KMS-11 (cell line): ENCODE data around the gene RAB11FIP4.

Experiments
- H2AFZ ChIP-seq: fragments of 200-600 bp; sonication (generic); 2 replicates; pipeline ENCODE4 v1.6.1; 2016; ENCODE audit warnings: antibody characterized with exemption, mixed run types, low read depth
- H3K27ac ChIP-seq: fragments of 200-600 bp; sonication (generic); 2 replicates; pipeline ENCODE4 v1.6.1; 2016; ENCODE audit warnings: mild to moderate bottlenecking, mixed run types
- H3K27me3 ChIP-seq: fragments of 200-600 bp; sonication (generic); 2 replicates; pipeline ENCODE4 v1.6.1; 2017; ENCODE audit warnings: mild to moderate bottlenecking, low read depth, mixed run types, moderate library complexity; ENCODE audit not compliant: insufficient read depth
- H3K36me3 ChIP-seq: fragments of 200-600 bp; sonication (generic); 2 replicates; pipeline ENCODE4 v1.6.1; 2017; ENCODE audit warnings: mild to moderate bottlenecking, mixed run types; ENCODE audit not compliant: insufficient read depth
- H3K4me1 ChIP-seq: fragments of 200-600 bp; sonication (generic); 2 replicates; pipeline ENCODE4 v1.6.1; 2016; ENCODE audit warnings: mild to moderate bottlenecking, low read depth, mixed run types; ENCODE audit not compliant: poor library complexity, severe bottlenecking
- H3K4me2 ChIP-seq: fragments of 200-600 bp; sonication (generic); 2 replicates; pipeline ENCODE4 v1.7.0; 2016; ENCODE audit warnings: mild to moderate bottlenecking, mixed run types
- H3K4me3 ChIP-seq: fragments of 200-600 bp; sonication (generic); IDR thresholded peaks from 2 replicates; pipeline ENCODE4 v1.6.1; 2017; ENCODE audit warnings: low read depth, low read length, mixed read lengths; ENCODE audit not compliant: insufficient read depth
- H3K79me2 ChIP-seq: fragments of 200-600 bp; sonication (generic); 2 replicates; pipeline ENCODE4 v1.6.1; 2016; ENCODE audit warnings: low read depth, mixed run types; ENCODE audit not compliant: insufficient read depth
- H3K9ac ChIP-seq: fragments of 200-600 bp; sonication (generic); 2 replicates; pipeline ENCODE4 v1.6.1; 2016; ENCODE audit warnings: mild to moderate bottlenecking, mixed run types
- H4K20me1 ChIP-seq: fragments of 200-600 bp; sonication (generic); 2 replicates; pipeline ENCODE4 v1.6.1; 2016; ENCODE audit warnings: mild to moderate bottlenecking, mixed run types; ENCODE audit not compliant: insufficient read depth
- TF ChIP-seq, protein P1 (sequence below): fragments of 200-600 bp; sonication (generic); conservative IDR thresholded peaks from 2 replicates; pipeline ENCODE4 v1.6.1; 2017; ENCODE audit warnings: low read depth, mild to moderate bottlenecking, antibody characterized with exemption, low read length, moderate library complexity, mixed read lengths

RAB11FIP4 gene

DNA sequence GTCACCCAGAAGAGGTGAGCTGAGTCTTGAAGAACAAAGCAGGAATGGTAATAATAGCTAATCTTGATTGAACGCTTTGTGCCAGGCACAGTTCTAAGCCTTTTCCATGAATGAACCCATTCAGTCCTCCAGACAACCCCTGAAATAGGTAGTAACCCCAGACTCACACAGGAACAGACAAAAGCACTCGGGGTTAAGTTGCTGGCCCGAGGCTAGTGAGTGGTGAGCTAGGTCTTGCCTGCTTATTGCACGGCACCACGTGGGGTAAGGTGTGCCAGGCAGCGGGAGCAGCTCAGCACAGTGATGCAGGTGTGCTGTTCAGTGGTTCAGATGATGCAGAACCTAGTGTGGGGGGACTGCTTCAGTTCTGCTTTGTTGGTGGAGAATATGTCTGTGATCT is 181.6 kb downstream of the RAB11FIP4 start:
- no peak overlapping the region for H3K4me3 ChIP-seq
- no peak overlapping the region for H3K9ac ChIP-seq
- no peak overlapping the region for H3K4me2 ChIP-seq
- H3K27me3 ChIP-seq, result no peaks in the 10 kb centered on the region
- no peaks in the 10 kb centered on the region for H4K20me1 ChIP-seq
- no peaks in the 10 kb centered on the region for H3K36me3 ChIP-seq
- TF ChIP-seq, protein P1, sequence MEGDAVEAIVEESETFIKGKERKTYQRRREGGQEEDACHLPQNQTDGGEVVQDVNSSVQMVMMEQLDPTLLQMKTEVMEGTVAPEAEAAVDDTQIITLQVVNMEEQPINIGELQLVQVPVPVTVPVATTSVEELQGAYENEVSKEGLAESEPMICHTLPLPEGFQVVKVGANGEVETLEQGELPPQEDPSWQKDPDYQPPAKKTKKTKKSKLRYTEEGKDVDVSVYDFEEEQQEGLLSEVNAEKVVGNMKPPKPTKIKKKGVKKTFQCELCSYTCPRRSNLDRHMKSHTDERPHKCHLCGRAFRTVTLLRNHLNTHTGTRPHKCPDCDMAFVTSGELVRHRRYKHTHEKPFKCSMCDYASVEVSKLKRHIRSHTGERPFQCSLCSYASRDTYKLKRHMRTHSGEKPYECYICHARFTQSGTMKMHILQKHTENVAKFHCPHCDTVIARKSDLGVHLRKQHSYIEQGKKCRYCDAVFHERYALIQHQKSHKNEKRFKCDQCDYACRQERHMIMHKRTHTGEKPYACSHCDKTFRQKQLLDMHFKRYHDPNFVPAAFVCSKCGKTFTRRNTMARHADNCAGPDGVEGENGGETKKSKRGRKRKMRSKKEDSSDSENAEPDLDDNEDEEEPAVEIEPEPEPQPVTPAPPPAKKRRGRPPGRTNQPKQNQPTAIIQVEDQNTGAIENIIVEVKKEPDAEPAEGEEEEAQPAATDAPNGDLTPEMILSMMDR, result no peak
- H3K79me2 ChIP-seq, result no peaks in the 10 kb centered on the region
- H3K4me1 ChIP-seq, result no peaks in the 10 kb centered on the region
- H3K27ac ChIP-seq, result no peak overlapping the region
- no peak overlapping the region for H2AFZ ChIP-seq

DNA sequence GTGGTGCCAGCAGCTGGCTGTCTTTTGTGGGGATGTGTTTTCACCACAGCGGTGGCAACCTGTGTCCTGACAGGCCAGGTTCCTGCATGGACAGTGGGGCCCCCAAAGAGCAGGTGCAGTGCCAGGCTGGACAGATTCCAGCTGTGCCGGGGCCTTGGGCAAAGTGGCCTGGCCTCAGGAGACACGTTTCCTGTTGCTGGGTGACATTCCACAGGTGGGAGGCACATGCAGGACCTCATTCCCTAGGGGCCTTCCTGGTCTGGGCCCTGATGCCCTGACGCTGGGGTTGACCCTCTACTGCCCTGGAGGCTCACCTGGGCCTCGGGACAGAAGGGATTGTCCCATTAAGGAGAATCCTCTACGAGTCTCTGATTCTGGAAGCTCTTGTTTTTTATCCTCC is 182.4 kb downstream of the RAB11FIP4 start:
- H2AFZ ChIP-seq, result no peak overlapping the region
- H3K4me3 ChIP-seq, result no peak overlapping the region
- H4K20me1 ChIP-seq, result no peaks in the 10 kb centered on the region
- no peaks in the 10 kb centered on the region for H3K4me1 ChIP-seq
- H3K4me2 ChIP-seq, result no peak overlapping the region
- H3K27ac ChIP-seq, result no peak overlapping the region
- no peaks in the 10 kb centered on the region for H3K36me3 ChIP-seq
- H3K27me3 ChIP-seq, result no peaks in the 10 kb centered on the region
- TF ChIP-seq, protein P1, result no peak
- H3K79me2 ChIP-seq, result no peaks in the 10 kb centered on the region
- H3K9ac ChIP-seq, result no peak overlapping the region

DNA sequence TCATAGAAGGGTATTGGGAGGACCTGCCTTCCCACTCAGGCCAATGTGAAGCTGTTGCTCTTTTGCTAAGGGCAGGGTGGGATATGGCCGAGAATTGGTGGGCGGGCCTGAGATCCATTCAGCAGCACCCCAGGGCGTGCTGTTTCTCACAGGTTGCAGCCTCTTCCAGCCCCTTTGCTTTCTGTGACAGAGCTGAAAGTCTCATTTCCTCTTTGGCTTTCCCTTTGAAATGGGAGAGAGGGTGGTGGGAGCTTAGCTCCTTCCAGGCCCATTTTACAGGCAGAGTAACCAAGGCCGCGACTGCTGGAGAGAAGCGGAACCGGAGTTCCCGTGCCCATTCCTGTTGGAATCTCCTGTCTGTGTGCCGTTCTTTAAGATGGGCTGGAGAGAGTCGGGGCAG is 183.0 kb downstream of the RAB11FIP4 start:
- Histone ChIP-seq H3K9ac (no peak overlapping the region), H3K4me3 (no peak overlapping the region), H3K4me1 (no peaks in the 10 kb centered on the region), H3K4me2 (no peak overlapping the region), H3K79me2 (no peaks in the 10 kb centered on the region), H3K27me3 (no peaks in the 10 kb centered on the region), H3K36me3 (no peaks in the 10 kb centered on the region), H2AFZ (no peak overlapping the region), H3K27ac (no peak overlapping the region), H4K20me1 (no peaks in the 10 kb centered on the region)
- TF ChIP-seq, protein P1, result no peak

DNA sequence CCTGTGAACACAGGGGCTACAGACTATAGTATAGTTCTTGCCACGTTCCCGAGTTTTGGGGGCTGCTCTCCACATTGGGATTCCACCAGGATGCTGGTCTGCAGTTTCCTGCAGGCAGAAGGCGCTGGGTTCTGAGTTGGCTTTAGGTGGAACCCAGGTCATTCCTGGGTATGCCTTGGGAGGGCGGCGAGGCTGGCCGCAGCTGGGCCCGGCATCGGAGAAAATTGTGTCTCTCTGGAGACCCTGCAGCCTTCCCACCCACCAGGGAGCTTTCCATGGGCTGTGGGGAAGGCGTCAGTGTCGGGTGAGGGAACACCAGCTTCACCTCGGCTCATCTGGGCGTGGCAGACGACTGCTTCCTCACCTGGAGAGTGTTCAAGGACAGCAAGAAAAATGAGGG is 183.6 kb downstream of the RAB11FIP4 start:
- Histone ChIP-seq H3K9ac (no peak overlapping the region), H3K4me3 (no peak overlapping the region), H3K27me3 (no peaks in the 10 kb centered on the region), H3K27ac (no peak overlapping the region), H3K36me3 (no peaks in the 10 kb centered on the region), H3K4me2 (no peak overlapping the region), H3K4me1 (no peaks in the 10 kb centered on the region), H4K20me1 (no peaks in the 10 kb centered on the region), H3K79me2 (no peaks in the 10 kb centered on the region), H2AFZ (no peak overlapping the region)
- TF ChIP-seq, protein P1, result no peak
